Stimulated activated CD4-positive, alpha-beta T cell treated with anti-CD3 and anti-CD28 coated beads, Interleukin-1b, Interleukin-23, amount 100 ng/mL, for 4 hours (primary cell): ENCODE measurements around the gene ACACA.

ENCODE experiments used
- DNase-seq, 2 donors: peaks; one replicate each; pipeline ENCODE4 v3.0.0-alpha.2; 2020; ENCODE audit warnings: low read depth in 2 of 2

The ACACA gene

GRCh38 chr17:37231887-37232286, 174.7 kb downstream of the ACACA start:
- no peak for DNase-seq

- no peak for DNase-seq
Measured at GRCh38 chr17:37230633-37231032, 176.0 kb downstream of the ACACA start.

- DNase-seq = no peak
Measured at GRCh38 chr17:37225465-37225864, 181.2 kb downstream of the ACACA start.

- no peak for DNase-seq
Measured at GRCh38 chr17:37221865-37222264, 184.8 kb downstream of the ACACA start.

- DNase-seq = no peak
Measured at GRCh38 chr17:37220607-37220953, 186.1 kb downstream of the ACACA start.

- DNase-seq = no peak
Measured at GRCh38 chr17:37219876-37220606, 186.6 kb downstream of the ACACA start.

GRCh38 chr17:37218849-37219248, 187.8 kb downstream of the ACACA start:
- no peak for DNase-seq

GRCh38 chr17:37214416-37214815, 192.2 kb downstream of the ACACA start:
- DNase-seq = no peak

GRCh38 chr17:37213927-37214326, 192.7 kb downstream of the ACACA start:
- DNase-seq = no peak

- DNase-seq = no peak
Measured at GRCh38 chr17:37212179-37212578, 194.5 kb downstream of the ACACA start.

- DNase-seq = no peak
Measured at GRCh38 chr17:37211136-37211535, 195.5 kb downstream of the ACACA start.

GRCh38 chr17:37207103-37207502, 199.5 kb downstream of the ACACA start:
- no peak for DNase-seq

- no peak for DNase-seq
Measured at GRCh38 chr17:37206299-37206698, 200.3 kb downstream of the ACACA start.

GRCh38 chr17:37200497-37200896, 206.1 kb downstream of the ACACA start:
- no peak for DNase-seq

GRCh38 chr17:37197336-37197735, 209.3 kb downstream of the ACACA start:
- no peak for DNase-seq

- no peak for DNase-seq
Measured at GRCh38 chr17:37194208-37194607, 212.4 kb downstream of the ACACA start.

- no peak for DNase-seq
Measured at GRCh38 chr17:37191219-37191618, 215.4 kb downstream of the ACACA start.

GRCh38 chr17:37190493-37190892, 216.1 kb downstream of the ACACA start:
- DNase-seq = no peak

- no peak for DNase-seq
Measured at GRCh38 chr17:37188157-37188556, 218.5 kb downstream of the ACACA start.

- no peak for DNase-seq
Measured at GRCh38 chr17:37187262-37187661, 219.4 kb downstream of the ACACA start.

GRCh38 chr17:37182786-37183465, 223.7 kb downstream of the ACACA start:
- DNase-seq = no peak

- no peak for DNase-seq
Measured at GRCh38 chr17:37180376-37180775, 226.3 kb downstream of the ACACA start.

- DNase-seq = no peak
Measured at GRCh38 chr17:37179893-37180292, 226.7 kb downstream of the ACACA start.
